Amniotic epithelial cell (primary cell): ENCODE measurements around the gene PEX7.
"Not testable (repeated sequence)": the region's sequence is repeated elsewhere in the genome, so short reads cannot be mapped to it uniquely, and the experiment has no call there.

Source experiments
- DNase-seq: peaks from one replicate; pipeline ENCODE4 v3.0.0-alpha.2; 2010; ENCODE audit warnings: low read depth

PEX7 gene

GRCh38 chr6:136895901-136896300, 73.5 kb downstream of the PEX7 start:
- DNase-seq, result no peak

DNA sequence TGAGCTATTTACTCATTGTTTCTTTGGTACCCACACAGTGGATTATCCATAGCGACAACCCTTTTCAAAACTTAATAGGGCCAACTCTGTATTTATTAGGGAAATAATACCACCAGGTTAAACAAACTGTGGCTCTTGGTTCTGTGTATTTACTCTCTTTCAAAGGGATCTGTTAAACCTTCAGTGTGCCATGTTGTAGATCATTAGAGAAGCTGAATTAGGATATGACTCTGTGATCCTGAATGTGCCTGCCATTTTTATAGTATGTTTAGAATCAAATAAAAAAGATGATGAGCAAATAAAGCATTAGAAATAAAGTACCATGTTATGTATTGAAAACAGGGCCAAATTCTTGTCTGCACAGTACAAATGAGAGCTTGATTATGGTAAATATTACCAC, 74.7 kb downstream of the PEX7 start:
- DNase-seq, result no peak

DNA sequence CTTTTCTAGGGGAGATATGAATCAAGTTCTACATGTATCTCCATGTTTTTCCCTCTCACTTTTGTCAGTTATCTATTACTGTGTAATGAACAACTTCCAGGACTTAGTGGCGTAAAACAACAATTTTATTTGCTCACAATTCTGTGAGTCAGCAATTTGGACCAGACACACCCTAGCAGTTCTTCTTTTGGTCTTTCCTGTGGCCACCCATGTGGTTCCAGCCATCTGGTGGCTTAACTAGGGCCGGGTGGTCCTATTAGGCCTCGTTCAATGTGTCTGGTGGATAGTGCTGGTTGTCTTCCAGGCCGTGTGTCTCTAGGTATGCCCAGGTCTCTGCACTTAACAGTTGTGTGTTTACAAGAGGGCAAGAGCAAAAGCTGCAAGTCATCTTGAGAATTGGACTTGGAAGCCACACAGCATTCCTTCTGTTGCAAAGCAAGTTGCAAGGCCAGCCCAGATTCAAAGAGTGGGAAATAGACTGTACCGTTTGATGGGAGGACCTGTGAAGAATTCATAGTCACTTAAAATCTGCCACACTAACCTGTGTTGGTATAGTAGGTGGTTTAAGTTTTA, 78.9 kb downstream of the PEX7 start:
- no peak for DNase-seq

GRCh38 chr6:136904477-136904876, 82.1 kb downstream of the PEX7 start:
- not testable (repeated sequence) for DNase-seq

GRCh38 chr6:136914947-136915346, 92.6 kb downstream of the PEX7 start:
- no peak for DNase-seq

- DNase-seq, result no peak
These were observed 96.3 kb downstream of the PEX7 start for GRCh38 chr6:136918706-136919105.

DNA sequence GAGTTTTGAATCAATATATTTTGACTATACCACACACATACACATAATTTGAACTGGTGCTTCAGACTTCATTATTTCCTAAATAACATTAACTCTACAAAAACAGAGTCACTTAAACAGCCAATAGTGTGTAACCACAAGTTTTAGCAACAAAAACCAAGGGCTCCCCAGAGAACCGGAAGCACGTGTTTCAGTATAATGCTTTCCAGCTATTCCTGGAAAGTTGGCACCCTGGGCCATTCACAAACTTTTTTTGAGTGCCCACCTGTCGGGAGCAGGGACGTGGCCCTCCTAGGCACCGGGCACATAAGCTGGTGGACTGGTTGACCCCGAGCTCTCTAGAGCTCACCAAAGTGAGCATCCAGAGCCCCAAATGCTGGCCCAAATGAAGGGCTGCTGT, 97.8 kb downstream of the PEX7 start:
- no peak for DNase-seq

DNA sequence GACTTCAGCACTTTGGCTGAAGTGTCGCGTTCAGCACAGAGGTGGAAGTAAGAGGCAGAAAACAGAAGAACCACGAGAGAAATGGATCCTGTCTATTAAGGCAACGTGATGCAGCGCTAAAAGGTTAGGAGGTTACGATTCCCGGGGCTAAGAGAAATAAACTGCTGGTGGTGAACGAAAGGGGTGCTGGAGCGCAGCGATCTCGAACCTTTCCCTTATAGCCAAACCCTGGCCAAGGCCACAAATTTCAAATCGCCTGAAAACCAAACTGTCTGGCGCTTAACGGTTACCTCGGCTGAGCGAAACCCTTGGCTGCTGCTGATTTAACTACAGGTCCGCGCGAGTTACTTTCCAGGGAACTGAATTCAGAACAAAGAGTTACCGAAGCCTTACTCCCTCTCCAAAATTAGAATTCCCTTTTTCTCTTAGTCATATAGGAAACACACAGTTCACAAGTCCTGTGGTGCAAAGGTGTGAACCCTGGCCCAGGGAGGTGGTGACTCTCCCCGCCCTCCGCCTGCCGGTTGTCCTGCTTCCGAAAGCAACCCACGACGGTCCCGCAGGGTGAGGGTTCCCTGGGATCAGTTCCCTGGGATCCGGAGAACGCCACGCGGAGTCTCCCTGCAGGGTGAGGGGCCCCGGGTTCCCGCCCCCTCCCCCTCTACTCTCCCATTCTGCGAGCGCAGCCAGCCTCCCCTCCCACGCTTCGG, 98.4 kb downstream of the PEX7 start:
- no peak for DNase-seq

DNA sequence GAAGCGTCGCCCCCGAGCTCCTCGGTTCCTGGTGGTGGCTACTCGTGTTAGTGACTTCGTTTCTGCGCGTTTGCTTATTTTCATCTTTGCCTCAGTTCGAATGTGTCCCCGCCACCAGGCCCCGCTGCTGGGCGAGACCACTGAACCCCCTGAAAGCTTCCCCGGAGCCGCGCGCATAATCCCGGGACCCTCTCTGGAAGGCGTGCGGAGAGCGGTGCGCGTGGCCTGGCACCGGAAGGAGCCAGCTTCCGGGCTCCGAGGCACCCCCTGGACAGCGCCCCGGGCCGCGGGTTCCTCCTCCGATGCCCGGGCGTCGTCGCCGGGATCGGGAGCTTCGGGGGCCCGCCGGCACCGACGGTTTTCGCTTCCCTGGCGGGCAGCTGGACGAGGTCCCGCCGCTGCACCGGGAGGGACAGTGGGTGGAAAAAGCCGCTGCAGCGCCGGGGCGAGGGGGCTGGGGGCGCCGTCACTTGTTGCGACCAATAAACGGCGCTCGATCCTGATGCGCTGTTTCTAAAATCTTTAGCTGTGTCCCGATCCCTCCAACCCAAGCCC, 99.1 kb downstream of the PEX7 start:
- DNase-seq, result no peak

DNA sequence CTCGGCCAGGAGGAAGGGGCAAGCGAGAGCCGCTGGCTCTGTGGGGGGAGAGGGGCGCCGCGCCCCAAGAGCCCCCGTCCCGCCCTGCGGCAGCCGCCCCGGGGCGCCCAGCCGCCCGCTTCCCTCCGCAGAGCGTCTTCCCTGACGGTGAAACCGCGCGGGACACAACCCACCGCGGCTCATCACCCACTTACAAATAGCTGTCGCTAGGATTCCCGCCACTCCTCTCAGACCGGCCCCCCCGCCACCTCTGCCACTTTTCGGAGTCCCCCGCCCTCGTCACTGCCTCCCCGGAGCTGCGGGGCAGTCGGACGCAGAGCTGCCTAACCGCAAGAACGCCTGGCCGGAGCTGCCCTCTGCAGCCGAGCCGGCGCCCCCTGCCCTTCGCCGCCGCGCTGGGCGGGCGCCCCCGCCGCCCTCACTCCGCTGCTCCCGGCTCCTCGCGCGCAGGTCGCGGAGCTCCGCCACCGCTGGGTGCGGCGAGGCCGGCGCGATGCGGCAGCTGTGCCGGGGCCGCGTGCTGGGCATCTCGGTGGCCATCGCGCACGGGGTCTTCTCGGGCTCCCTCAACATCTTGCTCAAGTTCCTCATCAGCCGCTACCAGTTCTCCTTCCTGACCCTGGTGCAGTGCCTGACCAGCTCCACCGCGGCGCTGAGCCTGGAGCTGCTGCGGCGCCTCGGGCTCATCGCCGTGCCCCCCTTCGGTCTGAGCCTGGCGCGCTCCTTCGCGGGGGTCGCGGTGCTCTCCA, 99.7 kb downstream of the PEX7 start, which contains the start of gene SLC35D3:
SLC35D3 (plus strand) TSS at position 366 of the 749 bp plus-strand sequence; CDS start at position 494, 128 bp downstream.
- peak; percentile 2 for DNase-seq

GRCh38 chr6:136922685-136923006, 100.3 kb downstream of the PEX7 start:
- DNase-seq, result no peak

DNA sequence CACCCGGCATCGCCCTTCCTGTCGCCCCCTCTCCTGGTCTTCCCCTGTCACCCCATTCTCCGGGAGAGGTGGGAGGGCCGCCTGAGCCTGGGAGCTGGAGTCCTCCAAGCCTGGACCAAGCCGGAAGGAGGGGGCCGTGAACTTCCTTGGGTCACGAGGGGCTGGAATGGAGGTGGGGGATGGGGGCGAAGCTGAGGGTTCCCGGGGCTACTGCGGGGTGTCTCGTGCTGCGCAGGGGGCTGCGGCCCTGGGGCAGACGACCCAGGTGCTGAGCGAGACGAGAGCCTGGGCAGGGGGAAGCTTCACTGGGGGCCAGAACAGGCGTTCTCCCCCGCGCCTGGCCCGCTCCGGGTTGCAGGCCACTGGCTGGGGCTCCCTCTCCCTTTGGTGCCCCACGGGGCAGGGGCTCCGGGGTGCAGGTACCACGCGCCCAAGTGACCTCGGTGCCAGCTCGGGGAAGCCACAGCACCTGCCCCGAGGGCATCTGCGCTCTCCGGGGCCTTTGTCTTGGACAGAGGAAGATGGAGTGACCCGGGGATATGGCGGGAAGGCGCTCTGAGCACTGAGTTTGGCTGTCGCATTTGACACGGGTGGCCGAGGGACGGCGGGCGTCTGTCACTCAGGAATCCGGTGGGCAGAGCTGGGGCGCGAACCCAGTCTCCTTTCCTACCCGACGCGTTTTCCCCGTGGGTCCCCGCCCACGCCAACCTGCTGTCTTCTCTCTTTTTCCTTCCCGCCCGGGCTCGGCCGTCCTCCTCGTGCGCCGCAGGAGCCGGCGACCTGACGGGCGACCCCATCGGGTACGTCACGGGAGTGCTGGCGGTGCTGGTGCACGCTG, 100.9 kb downstream of the PEX7 start:
- DNase-seq, result no peak

GRCh38 chr6:136923954-136924673, 101.7 kb downstream of the PEX7 start:
- no peak for DNase-seq

GRCh38 chr6:136926383-136926782, 104.0 kb downstream of the PEX7 start:
- no peak for DNase-seq

DNA sequence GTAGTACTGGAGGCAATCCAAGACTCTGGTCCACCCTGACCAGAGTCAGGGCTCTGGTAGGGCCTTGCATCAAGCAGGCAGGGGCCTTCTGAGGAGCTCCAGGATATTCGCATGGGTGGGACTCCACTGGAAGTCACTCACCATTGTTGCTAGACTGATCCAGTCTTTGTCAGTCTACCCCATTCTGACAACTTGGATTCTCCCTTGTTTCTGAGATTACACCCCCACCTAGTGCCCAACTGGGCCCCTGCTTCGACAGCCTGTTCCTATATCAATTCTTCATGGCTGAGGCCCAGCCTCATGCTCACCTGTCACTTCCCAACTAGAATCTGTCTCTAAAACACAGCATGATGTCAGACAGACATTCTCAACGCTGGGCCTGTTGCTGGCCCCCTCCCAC, 104.9 kb downstream of the PEX7 start:
- DNase-seq, result peak; percentile 5

DNA sequence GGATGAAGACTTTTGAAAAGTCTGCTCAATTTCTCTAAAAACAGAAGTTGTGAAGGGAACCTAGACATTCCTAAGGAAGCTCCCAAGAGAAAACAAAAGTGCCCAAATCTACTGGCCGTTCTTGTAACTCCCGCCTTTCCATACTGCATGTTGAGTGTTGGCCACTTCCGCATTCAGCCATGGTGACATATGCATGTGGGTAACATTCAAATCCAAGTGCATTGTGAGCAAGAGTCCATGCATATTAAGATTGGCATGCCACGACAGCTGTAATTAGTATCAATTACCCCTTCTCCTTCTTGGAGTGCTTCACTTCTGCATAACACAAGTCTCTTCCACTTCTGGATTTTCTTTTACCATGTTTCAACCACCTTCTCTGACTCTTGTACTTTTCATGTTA, 108.1 kb downstream of the PEX7 start:
- no peak for DNase-seq

- DNase-seq, result no peak
These were observed 110.2 kb downstream of the PEX7 start for GRCh38 chr6:136932599-136932998.

DNA sequence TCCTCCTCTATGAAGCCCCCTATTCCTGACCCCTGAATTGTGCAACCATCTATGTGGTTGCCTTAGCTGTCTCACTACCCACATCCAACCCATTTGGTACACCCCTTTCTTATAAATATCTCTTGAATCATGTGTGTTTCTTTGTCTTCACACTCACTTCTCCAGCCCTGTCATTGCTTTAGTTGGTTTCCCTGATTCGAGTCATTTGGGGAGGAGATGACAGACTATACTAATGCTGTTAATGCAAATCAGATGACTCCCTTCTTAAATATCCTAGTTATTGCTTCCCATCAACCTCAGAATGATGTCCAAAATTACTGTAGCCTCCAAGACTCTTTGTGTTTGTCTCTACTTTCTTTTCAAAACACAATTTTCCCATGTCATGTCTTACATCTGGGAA, 122.7 kb downstream of the PEX7 start:
- DNase-seq, result no peak

- no peak for DNase-seq
These were observed 123.3 kb downstream of the PEX7 start for GRCh38 chr6:136945711-136946121.

GRCh38 chr6:136947037-136947436, 124.6 kb downstream of the PEX7 start:
- no peak for DNase-seq

GRCh38 chr6:136949957-136950356, 127.6 kb downstream of the PEX7 start:
- DNase-seq, result not testable (repeated sequence)
